CD4-positive, alpha-beta T cell treated with Interleukin-15 for 4 hours (primary cell): Measurements from ENCODE around the gene NPIPB13.
"Not testable (repeated sequence)": the region's sequence is repeated elsewhere in the genome, so short reads cannot be mapped to it uniquely, and the experiment has no call there.

ENCODE experiments used
- DNase-seq: peaks from one replicate; pipeline ENCODE4 v3.0.0-alpha.2; 2020; ENCODE audit warnings: low spot score

The NPIPB13 gene

DNA sequence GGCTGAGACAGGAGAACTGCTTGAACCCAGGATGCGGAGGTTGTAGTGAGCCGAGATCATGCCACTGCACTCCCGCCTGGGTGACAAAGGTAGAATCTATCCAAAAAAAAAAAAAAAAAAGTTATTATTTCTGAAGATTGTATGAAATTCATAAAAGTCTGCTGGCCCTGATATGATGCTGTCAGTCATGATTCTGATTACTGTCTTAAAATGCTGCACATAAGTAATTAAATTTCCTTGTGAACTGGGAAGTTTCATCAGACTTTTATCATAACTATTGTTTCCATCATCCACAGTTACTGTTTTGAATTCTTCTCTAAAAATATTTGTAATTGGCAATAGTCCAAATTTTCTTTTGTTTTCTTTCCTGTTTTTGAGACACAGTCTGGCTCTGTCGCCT, at the start of gene NPIPB13:
NPIPB13 (minus strand) TSS at position 101 of the 400 bp plus-strand sequence. CDS start 2,906 bp downstream, outside the sequence.
- DNase-seq = not testable (repeated sequence)

DNA sequence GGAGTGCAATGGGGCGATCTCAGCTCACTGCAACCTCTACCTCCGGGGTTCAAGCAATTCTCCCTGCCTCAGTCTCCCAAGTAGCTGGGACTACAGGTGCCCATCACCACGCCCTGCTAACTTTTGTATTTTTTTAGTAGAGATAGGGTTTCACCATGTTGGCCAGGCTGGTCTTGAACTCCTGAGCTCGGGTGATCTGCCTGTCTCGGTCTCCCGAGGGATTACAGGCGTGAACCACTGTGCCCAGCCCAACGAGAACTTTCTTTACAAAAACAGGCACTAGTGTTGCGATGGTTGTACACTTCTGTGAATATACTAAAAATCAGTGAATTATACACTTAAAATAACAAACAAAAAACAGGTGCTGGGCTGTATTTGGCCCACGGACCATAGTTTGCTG, 34.1 kb upstream of the NPIPB13 start:
- not testable (repeated sequence) for DNase-seq

- DNase-seq = not testable (repeated sequence)
Measured at GRCh38 chr16:30278523-30278922, 30.2 kb upstream of the NPIPB13 start.

DNA sequence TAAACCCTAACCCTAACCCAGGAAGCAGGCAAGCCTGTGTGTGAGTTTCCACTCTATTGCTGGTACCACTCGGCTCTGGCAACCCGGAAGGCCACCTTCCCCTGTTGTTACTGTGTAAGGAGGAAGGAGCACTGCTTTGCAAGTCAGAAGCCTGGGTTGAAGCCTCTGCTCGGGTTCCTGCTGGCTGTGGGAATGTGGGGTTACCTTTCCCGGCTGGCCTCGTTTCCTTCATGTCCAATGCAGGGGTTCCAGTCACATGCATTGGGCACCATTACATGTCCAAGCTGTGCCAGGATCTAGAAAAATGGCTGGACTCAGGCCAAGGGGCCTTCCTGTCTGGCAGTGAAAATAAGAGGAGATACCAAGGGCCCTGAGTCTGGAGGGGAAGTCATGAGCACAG, 31.2 kb downstream of the NPIPB13 start:
- not testable (repeated sequence) for DNase-seq

GRCh38 chr16:30211414-30211813, 36.9 kb downstream of the NPIPB13 start:
- not testable (repeated sequence) for DNase-seq

- not testable (repeated sequence) for DNase-seq
Measured at GRCh38 chr16:30209032-30209431, 39.2 kb downstream of the NPIPB13 start.

GRCh38 chr16:30207063-30207704, 41.1 kb downstream of the NPIPB13 start:
- not testable (repeated sequence) for DNase-seq

GRCh38 chr16:30206252-30206651, 42.0 kb downstream of the NPIPB13 start:
- DNase-seq = not testable (repeated sequence)

GRCh38 chr16:30205541-30206236, 42.6 kb downstream of the NPIPB13 start:
- not testable (repeated sequence) for DNase-seq

- DNase-seq = not testable (repeated sequence)
Measured at GRCh38 chr16:30199608-30200343, 48.5 kb downstream of the NPIPB13 start.

DNA sequence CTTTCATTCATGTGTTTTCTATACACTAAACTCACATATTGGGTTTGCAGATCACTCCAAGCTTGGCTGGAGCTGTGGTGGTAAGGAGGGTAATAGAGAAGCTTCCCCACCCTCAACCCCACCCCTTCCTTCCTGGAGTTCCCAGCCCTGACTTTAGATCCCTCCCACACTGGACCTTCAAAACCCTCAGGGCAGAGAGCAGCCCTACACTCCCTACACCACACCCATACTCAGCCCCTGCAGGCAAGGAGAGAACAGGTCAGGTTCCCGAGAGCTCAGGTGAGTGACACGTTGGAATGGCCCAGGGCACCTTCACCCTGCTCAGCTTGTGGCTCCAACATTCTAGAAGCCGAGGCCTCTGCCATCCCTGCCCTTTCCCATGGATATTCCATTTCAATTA, 49.2 kb downstream of the NPIPB13 start, which contains the start of gene SULT1A3:
SULT1A3 (plus strand) TSS at position 207 of the 400 bp plus-strand sequence. CDS start 1,474 bp downstream, outside the sequence.
- not testable (repeated sequence) for DNase-seq
